Measurements from ENCODE around the gene BMPR1A. TPM values are rescaled to one million over a fixed set of nuclear protein-coding genes. Genes with fewer than 3 reads are reported as not detected.

BMPR1A gene
- total and polyA plus RNA-seq, 10 of the 15 experiments (the other 5 are each of a cell fraction or from before 2014, with no cell fraction given) = 2.3 to 22.7 (median 13.1) TPM

- in situ Hi-C loops (cut with MboI) (no loop called here), intact Hi-C loops (cut with micrococcal nuclease; ENCODE audit: unreplicated experiment) (no loop called here)
- Histone ChIP-seq H3K9ac (ENCODE audit: control insufficient read depth, insufficient read depth, low read length) (no peak overlapping the region), H3K9me3 (replicated peaks; ENCODE audit: control insufficient read depth, insufficient read depth, low read length) (no peaks in the 10 kb centered on the region), H3K4me3 (no peak overlapping the region), H3K4me2 (ENCODE audit: control insufficient read depth, insufficient read depth) (no peak overlapping the region), H3K36me3 (ENCODE audit: control insufficient read depth in 2 of 2, insufficient read depth in 2 of 2, low read length in 1 of 2) (peaks cover 0 to 6% of the 10 kb centered on the region in 2 experiments; a peak in 1 of 4 replicates), H3K4me1 (ENCODE audit: control insufficient read depth, insufficient read depth, low read length) (peaks cover 11% of the 10 kb centered on the region), H3K27me3 (replicated peaks in 1 of 2; ENCODE audit: control insufficient read depth in 2 of 2, insufficient read depth in 2 of 2, low read length in 1 of 2) (no peaks in the 10 kb centered on the region), H4K20me1 (ENCODE audit: control insufficient read depth, insufficient read depth) (no peaks in the 10 kb centered on the region; the same call in 1 of the 2 replicates), H3K79me2 (ENCODE audit: control insufficient read depth, insufficient read depth, low read length) (no peaks in the 10 kb centered on the region), H2AFZ (ENCODE audit: control insufficient read depth, low read depth, low read length) (no peak overlapping the region), H3K27ac (ENCODE audit: control insufficient read depth, insufficient read depth) (no peak overlapping the region)
- TF ChIP-seq NR2F1 (conservative IDR thresholded peaks at IDR 0.05) (no peak), CBX3 (IDR thresholded peaks at IDR 0.05; ENCODE audit: borderline replicate concordance, low read depth) (no peak), GABPA (IDR thresholded peaks at IDR 0.05; ENCODE audit: low read depth) (no peak), TARDBP (IDR thresholded peaks at IDR 0.05; ENCODE audit: borderline replicate concordance) (no peak), MTA2 (IDR thresholded peaks at IDR 0.05; ENCODE audit: low read depth) (no peak), GATAD2B (conservative IDR thresholded peaks at IDR 0.05; ENCODE audit: low read depth) (no peak), MEF2A (IDR thresholded peaks at IDR 0.05; ENCODE audit: insufficient read depth, low read depth, low read length) (no peak), ZBTB33 (IDR thresholded peaks at IDR 0.05) (no peak), STAT3 (IDR thresholded peaks at IDR 0.05; ENCODE audit: low read depth, low read length) (no peak), IRF3 (IDR thresholded peaks at IDR 0.05) (no peak), POU2F2 (IDR thresholded peaks at IDR 0.05; ENCODE audit: borderline replicate concordance, low read depth, low read length) (no peak), MYB (IDR thresholded peaks at IDR 0.05; ENCODE audit: borderline replicate concordance, low read depth, low read length) (no peak), CEBPB (IDR thresholded peaks at IDR 0.05; ENCODE audit: borderline replicate concordance in 1 of 2, low read depth in 2 of 2, low read length in 2 of 2) (no peak)
- ChIA-PET POLR2A (interaction anchor here (0.7 to 1.2 kb wide), 3 partner anchors 11 to 46 kb away, joined by 3 to 6 read pairs (median 4); no protein-coding TSS in a partner anchor), SMC1A (ENCODE audit: uncharacterized antibody, unreplicated experiment) (interaction anchor here (1.0 to 2.1 kb wide), 4 partner anchors 12 to 41 kb away, joined by 3 to 8 read pairs (median 6); no protein-coding TSS in a partner anchor), CTCF (interaction anchor here (0.8 to 1.5 kb wide), 4 partner anchors 12 to 234 kb away, joined by 3 to 8 read pairs (median 4); no protein-coding TSS in a partner anchor), RAD21 (ENCODE audit: unreplicated experiment) (interaction anchor here (0.7 kb wide), 1 partner anchor 547 kb away, joined by 3 read pairs; no protein-coding TSS in a partner anchor)
- DNase-seq (ENCODE audit: low read depth, low spot score) (no peak), FAIRE-seq (no peak), ATAC-seq (no peak)
- BruUV-seq (replicated peaks) = no TSS peak
- 96% methylated on average over 2 of the region's 2 CpGs for WGBS (ENCODE audit: insufficient coverage, insufficient replicate concordance, low lambda C conversion rate, missing lambda C conversion rate)
Observed at GRCh38 chr10:86876748-86877147, 120.3 kb downstream of the BMPR1A start.

All from GM12878 (cell line).